H1 (cell line): ENCODE measurements around the gene ANKUB1. TPM values are rescaled to one million over a fixed set of nuclear protein-coding genes. Genes with fewer than 3 reads are reported as not detected.

Experiments used
- CTCF ChIA-PET: fragments of 300-600 bp; sonication (Branson Sonifier 250); formaldehyde crosslinking; loops from one replicate; lab custom pipeline; 2021; ENCODE audit not compliant: partially characterized antibody; lab: Charles Lee
- POLR2A ChIA-PET: fragments of 300-600 bp; sonication (Branson Sonifier 250); formaldehyde crosslinking; loops from one replicate; lab custom pipeline; 2021; ENCODE audit warnings: inconsistent platforms; ENCODE audit not compliant: partially characterized antibody; lab: Charles Lee
- DNase-seq, 2 experiments: peaks; one replicate each; pipeline versions ENCODE4 v3.0.0 to v3.0.0-alpha.2; 2010 to 2022; ENCODE audit warnings: low spot score in 2 of 2, low read depth in 1 of 2, mixed read lengths in 1 of 2
- FAIRE-seq: peaks from 2 replicates; lab custom pipeline; 2011; peaks lifted over from hg19 to GRCh38; lab: Jason Lieb, UNC
- H2AFZ ChIP-seq: 2 replicates; pipeline ENCODE4 v1.8.1; 2012; ENCODE audit warnings: low read length, inconsistent platforms
- H2AK5ac ChIP-seq: 2 replicates; pipeline ENCODE4 v1.6.1; 2013; ENCODE audit warnings: low read depth, low read length
- H2BK120ac ChIP-seq: replicated peaks from 2 replicates; pipeline ENCODE3; 2013; ENCODE audit warnings: low read depth, low read length, inconsistent platforms
- H2BK12ac ChIP-seq: 2 replicates; pipeline ENCODE4 v1.6.1; 2013; ENCODE audit warnings: low read depth, low read length
- H2BK15ac ChIP-seq: 2 replicates; pipeline ENCODE4 v1.6.1; 2013; ENCODE audit warnings: low read length
- H2BK20ac ChIP-seq: 2 replicates; pipeline ENCODE4 v1.6.1; 2013; ENCODE audit warnings: low read length
- H2BK5ac ChIP-seq: 2 replicates; pipeline ENCODE4 v1.6.1; 2013; ENCODE audit warnings: low read depth, low read length
- H3K14ac ChIP-seq: 2 replicates; pipeline ENCODE4 v1.6.1; 2013; ENCODE audit warnings: inconsistent platforms; ENCODE audit not compliant: insufficient read length
- H3K18ac ChIP-seq: 2 replicates; pipeline ENCODE4 v1.6.1; 2013; ENCODE audit warnings: low read length; ENCODE audit errors: extremely low read depth
- H3K23ac ChIP-seq: 2 replicates; pipeline ENCODE4 v1.6.1; 2013; ENCODE audit warnings: inconsistent platforms; ENCODE audit not compliant: insufficient read length
- H3K23me2 ChIP-seq: 2 replicates; pipeline ENCODE4 v1.6.1; 2013; ENCODE audit warnings: low read depth, low read length
- H3K27ac ChIP-seq: 2 replicates; pipeline ENCODE4 v1.6.1; 2011; ENCODE audit warnings: low read depth, low read length, inconsistent platforms
- H3K27me3 ChIP-seq, 4 experiments: replicated peaks in 1 of 4; 1 replicate in 1 of 4; 2 replicates in 3 of 4; pipeline versions ENCODE4 v1.6.1 to v1.8.1; 2011 to 2013; ENCODE audit warnings: low read length in 3 of 4, mild to moderate bottlenecking in 3 of 4, inconsistent platforms in 2 of 4, mixed read lengths in 2 of 4, moderate library complexity in 1 of 4; ENCODE audit not compliant: control insufficient read depth in 3 of 4, insufficient read depth in 3 of 4; ENCODE audit errors: extremely low read depth in 1 of 4
- H3K36me3 ChIP-seq, 4 experiments: 2 replicates each; pipeline versions ENCODE4 v1.6.1 to v1.8.1; 2011 to 2013; ENCODE audit warnings: mild to moderate bottlenecking in 4 of 4, low read length in 3 of 4, moderate library complexity in 2 of 4, control low read depth in 1 of 4, inconsistent platforms in 1 of 4; ENCODE audit not compliant: insufficient read depth in 4 of 4, control insufficient read depth in 2 of 4
- H3K4ac ChIP-seq: replicated peaks from 2 replicates; pipeline ENCODE3; 2013; ENCODE audit warnings: low read length, low read depth, mixed read lengths, inconsistent platforms; ENCODE audit not compliant: insufficient read length
- H3K4me1 ChIP-seq, 4 experiments: replicated peaks in 1 of 4; 1 replicate in 1 of 4; 2 replicates in 3 of 4; pipeline versions ENCODE4 v1.6.1 to v1.8.1; 2011 to 2013; ENCODE audit warnings: low read length in 3 of 4, inconsistent platforms in 2 of 4, mixed read lengths in 1 of 4; ENCODE audit not compliant: insufficient read depth in 4 of 4, control insufficient read depth in 3 of 4
- H3K4me2 ChIP-seq, 2 experiments: 2 replicates each; pipeline versions ENCODE4 v1.6.1 to v1.8.1; 2011 to 2013; ENCODE audit warnings: low read depth in 2 of 2, low read length in 2 of 2, control low read depth in 1 of 2, inconsistent platforms in 1 of 2, mild to moderate bottlenecking in 1 of 2; ENCODE audit not compliant: insufficient read depth in 1 of 2
- H3K4me3 ChIP-seq, 4 experiments: fragments of 200-600, 300-600 bp in 1 of 4; sonication (generic), shearing (Covaris generic), sonication (Bioruptor Twin) in 1 of 4; 2 replicates each; pipeline versions ENCODE4 v1.5.1 to v1.8.1; 2011 to 2016; ENCODE audit warnings: low read length in 4 of 4, low read depth in 3 of 4, control low read depth in 2 of 4, inconsistent platforms in 2 of 4, mild to moderate bottlenecking in 2 of 4, mixed read lengths in 1 of 4, moderate library complexity in 1 of 4; ENCODE audit not compliant: insufficient read depth in 2 of 4; ENCODE audit errors: extremely low read depth in 1 of 4
- H3K56ac ChIP-seq: replicated peaks from 2 replicates; pipeline ENCODE3; 2013; ENCODE audit warnings: low read depth, mild to moderate bottlenecking, mixed read lengths, low read length, inconsistent platforms; ENCODE audit not compliant: insufficient read length
- H3K79me1 ChIP-seq: 2 replicates; pipeline ENCODE4 v1.6.1; 2013; ENCODE audit warnings: low read depth, low read length, control low read depth
- H3K79me2 ChIP-seq, 2 experiments: 2 replicates each; pipeline versions ENCODE4 v1.6.1 to v1.8.1; 2012 to 2013; ENCODE audit warnings: low read length in 2 of 2, mild to moderate bottlenecking in 2 of 2, inconsistent platforms in 1 of 2; ENCODE audit not compliant: insufficient read depth in 2 of 2, control insufficient read depth in 1 of 2
- H3K9ac ChIP-seq, 4 experiments: replicated peaks in 1 of 4; 1 replicate in 1 of 4; 2 replicates in 3 of 4; pipeline versions ENCODE4 v1.6.1 to v1.8.1; 2011 to 2013; ENCODE audit warnings: low read depth in 3 of 4, low read length in 3 of 4, control low read depth in 2 of 4, mild to moderate bottlenecking in 2 of 4, moderate library complexity in 2 of 4, inconsistent platforms in 1 of 4; ENCODE audit errors: extremely low read depth in 1 of 4
- H3K9me3 ChIP-seq, 2 experiments: 2 replicates each; pipeline versions ENCODE4 v1.6.1 to v1.8.1; 2012 to 2013; ENCODE audit warnings: mild to moderate bottlenecking in 2 of 2, moderate library complexity in 2 of 2, control low read depth in 1 of 2, inconsistent platforms in 1 of 2, low read depth in 1 of 2, low read length in 1 of 2, mixed read lengths in 1 of 2; ENCODE audit not compliant: insufficient read depth in 2 of 2
- H4K20me1 ChIP-seq, 2 experiments: replicated peaks in 1 of 2; 2 replicates each; pipeline versions ENCODE3 to v1.8.1; 2011 to 2013; ENCODE audit warnings: inconsistent platforms in 2 of 2, low read length in 2 of 2, mild to moderate bottlenecking in 1 of 2; ENCODE audit not compliant: insufficient read depth in 2 of 2, control insufficient read depth in 1 of 2
- H4K5ac ChIP-seq: 2 replicates; pipeline ENCODE4 v1.6.1; 2013; ENCODE audit warnings: low read length, low read depth, mixed read lengths, inconsistent platforms; ENCODE audit not compliant: insufficient read length
- H4K8ac ChIP-seq: 2 replicates; pipeline ENCODE4 v1.8.0; 2013; ENCODE audit warnings: mild to moderate bottlenecking, moderate library complexity, low read length, inconsistent platforms; ENCODE audit not compliant: insufficient read depth; ENCODE audit errors: extremely low read depth
- H4K91ac ChIP-seq: replicated peaks from 2 replicates; pipeline ENCODE3; 2013; ENCODE audit warnings: low read length, mixed read lengths, inconsistent platforms; ENCODE audit not compliant: insufficient read length
- POLR2A ChIP-seq, 2 experiments: IDR thresholded peaks; 1 replicate in 1 of 2; 2 replicates in 1 of 2; pipeline ENCODE4 v1.6.1; 2011; ENCODE audit warnings: low read depth in 2 of 2, low read length in 2 of 2, mild to moderate bottlenecking in 2 of 2; ENCODE audit errors: control extremely low read depth in 1 of 2
- RNF2 ChIP-seq: fragments of 200-900, 300-1000 bp; sonication (generic); IDR thresholded peaks from 2 replicates; pipeline ENCODE4 v1.7.1; 2016; ENCODE audit warnings: borderline replicate concordance, low read depth, mild to moderate bottlenecking, antibody characterized with exemption, low read length; ENCODE audit not compliant: poor library complexity, severe bottlenecking; ENCODE audit errors: missing control alignments
- WGBS, 2 experiments: shearing (Covaris generic) in 1 of 2; methylation state at CpG; one replicate each; pipeline versions ENCODE4 v1.1.6 to v1.1.7; 2013 to 2015; ENCODE audit warnings: low lambda C conversion rate in 2 of 2, mixed read lengths in 2 of 2, inconsistent platforms in 1 of 2, low coverage in 1 of 2, missing lambda C conversion rate in 1 of 2; ENCODE audit not compliant: insufficient replicate concordance in 2 of 2, insufficient coverage in 1 of 2, insufficient read length in 1 of 2; ENCODE audit errors: extremely low coverage in 1 of 2, missing lambda C conversion rate in 1 of 2; 5-methylcytosine and 5-hydroxymethylcytosine counted together
- polyA plus RNA-seq, 7 experiments: library from polyadenylated mRNA; depleted of rRNA in 3 of 7; stranded (reverse) in 5 of 7; unstranded in 2 of 7; fragments of >200 nt in 5 of 7; fragments of 200-250 nt in 2 of 7; gene quantifications; 1 replicate in 5 of 7; 2 replicates in 1 of 7; 4 replicates in 1 of 7; pipeline versions ENCODE4 v1.2.1 to v1.2.3, GENCODE V29; 2011 to 2013; ENCODE audit warnings: missing spikeins in 2 of 7, mixed read lengths in 2 of 7
- total RNA-seq: library from RNA; stranded (reverse); fragmentation: NEBNext Ultra II Directional; extraction: Animal tissue kit (Norgen Biotek cat#: 25700); gene quantifications from 2 replicates; pipeline ENCODE4 v1.2.1, GENCODE V29; 2021

Gene ANKUB1
- total and polyA plus RNA-seq, 2 of the 8 experiments (the other 6 are each of a cell fraction or from before 2014, with no cell fraction given), result not detected

GRCh38 chr3:149812165-149812605, 19.8 kb upstream of the ANKUB1 start:
- Histone ChIP-seq H4K5ac (peak overlapping the region; percentile 92), H3K36me3 (no peaks in the 10 kb centered on the region), H3K79me1 (no peaks in the 10 kb centered on the region; the same call in 1 of the 2 replicates), H4K20me1 (peaks cover 0 to 2% of the 10 kb centered on the region in 2 experiments), H3K27ac (no peak overlapping the region), H3K23ac (no peak overlapping the region), H3K23me2 (peaks cover 7% of the 10 kb centered on the region), H3K4me1 (peaks cover 0 to 7% (median 3%) of the 10 kb centered on the region in 4 experiments; a peak in 4 of 7 replicates), H4K91ac (peak overlapping the region; percentile 15), H2AFZ (peak overlapping the region; percentile 99; the same call in 1 of the 2 replicates), H2AK5ac (no peak overlapping the region), H2BK20ac (no peak overlapping the region), H3K9me3 (no peaks in the 10 kb centered on the region), H3K4me3 (peak overlapping the region; percentile 88 to 95 (median 91)), H3K4ac (no peak overlapping the region), H3K18ac (no peak overlapping the region; the same call in 1 of the 2 replicates), H2BK120ac (no peak overlapping the region), H4K8ac (peak overlapping the region; percentile 74), H3K14ac (no peak overlapping the region), H3K27me3 (no peaks in the 10 kb centered on the region), H3K9ac (peak overlapping the region in 3 of 4 experiments; percentile 62 to 91 (median 86); a peak in 6 of 7 replicates), H2BK12ac (0 out of 2 replicates have a peak overlapping the region, but pooled peaks have one; percentile 2), H3K56ac (peak overlapping the region; percentile 57), H3K79me2 (peaks cover 0 to 32% of the 10 kb centered on the region in 2 experiments; a peak in 3 of 4 replicates), H2BK5ac (0 out of 2 replicates have a peak overlapping the region, but pooled peaks have one; percentile 92), H2BK15ac (no peak overlapping the region), H3K4me2 (peak overlapping the region; percentile 93 to 94)
- TF ChIP-seq POLR2A (IDR thresholded peaks at IDR 0.05; ENCODE audit: control extremely low read depth in 1 of 2, low read depth in 2 of 2, low read length in 2 of 2) (peak in 1 of 2 experiments; percentile 23; a peak in 1 of 3 replicates), RNF2 (no peak)
- WGBS, 2 experiments, result 33% methylated on average over 13 of the region's 13 CpGs; no CpG with 5 or more reads in 1 of the 2 experiments
- DNase-seq, result no peak
- ChIA-PET CTCF (interaction anchor here (1.5 to 1.6 kb wide), 2 partner anchors 40 to 49 kb away, joined by 4 to 9 read pairs; no protein-coding TSS in a partner anchor), POLR2A (interaction anchor here (0.5 to 1.9 kb wide), 7 partner anchors 11 to 154 kb away, joined by 3 to 7 read pairs (median 3); partner anchors contain the start of gene WWTR1)
- FAIRE-seq, result no peak
